Ovary (tissue), 3 donors: ENCODE measurements around the gene PID1.

Experiments
- CTCF ChIP-seq, 3 donors: fragments of 450-650 bp in 2 of 3; fragments of 200-600 bp in 1 of 3; IDR thresholded peaks; one replicate each; pipeline versions ENCODE4 v1.5.1 to v1.8.0; 2016 to 2022; ENCODE audit warnings: antibody characterized with exemption in 3 of 3, mild to moderate bottlenecking in 1 of 3
- EP300 ChIP-seq: sonication (generic); formaldehyde crosslinking; IDR thresholded peaks from one replicate; pipeline ENCODE4 v1.6.1; 2017; ENCODE audit warnings: antibody characterized with exemption
- donor health status: DM: no; HTN: no; CAD: no.

- no peak for TF ChIP-seq CTCF (IDR thresholded peaks at IDR 0.05)
- no peak for TF ChIP-seq EP300
These were observed 213.0 kb downstream of the PID1 start for GRCh38 chr2:229057976-229058553.
